B cell (primary cell): Measurements from ENCODE around the gene TIMM50. TPM values are rescaled to one million over a fixed set of nuclear protein-coding genes. Genes with fewer than 3 reads are reported as not detected.
A peak's percentile ranks its signal among the peaks of the same experiment; 100 is the strongest.

Experiments
- ATAC-seq: fragments of 200-7000 bp; cut with Tn5 transposase; one replicate; pipeline ENCODE4 v1.10.0; 2021; ENCODE audit warnings: low read depth, mild to moderate bottlenecking, moderate number of reproducible peaks, moderate library complexity
- CTCF ChIA-PET: fragments of 350-600 bp; sonication (Branson Sonifier 250); formaldehyde crosslinking; loops from one replicate; lab custom pipeline; 2021; ENCODE audit warnings: antibody characterized with exemption, inconsistent platforms; lab: Charles Lee
- POLR2A ChIA-PET: fragments of 350-600 bp; sonication (Branson Sonifier 250); formaldehyde crosslinking; loops from one replicate; lab custom pipeline; 2021; ENCODE audit warnings: antibody characterized with exemption; lab: Charles Lee
- DNase-seq: peaks from one replicate; pipeline ENCODE4 v3.0.0; 2013
- H2AFZ ChIP-seq: 2 replicates; pipeline ENCODE4 v1.6.1; 2012; ENCODE audit warnings: mild to moderate bottlenecking, low read depth, low read length; ENCODE audit not compliant: insufficient read depth, poor library complexity, severe bottlenecking
- H3K27ac ChIP-seq, 2 donors: 1 replicate in 1 of 2; 2 replicates in 1 of 2; pipeline ENCODE4 v1.5.1; 2012 to 2013; ENCODE audit warnings: low read length in 2 of 2, mild to moderate bottlenecking in 2 of 2, moderate library complexity in 1 of 2
- H3K27me3 ChIP-seq, 4 experiments: fragments of 200-600 bp in 1 of 4; sonication (generic) in 1 of 4; replicated peaks in 1 of 4; 1 replicate in 2 of 4; 2 replicates in 2 of 4; pipeline versions ENCODE4 v1.6.1 to v1.7.0; 2013 to 2016; ENCODE audit warnings: low read length in 3 of 4, mild to moderate bottlenecking in 2 of 4, mixed read lengths in 1 of 4, moderate library complexity in 1 of 4; ENCODE audit not compliant: insufficient read depth in 4 of 4, control insufficient read depth in 3 of 4; ENCODE audit errors: control extremely low read depth in 1 of 4
- H3K36me3 ChIP-seq, 2 experiments: replicated peaks in 1 of 2; 1 replicate in 1 of 2; 2 replicates in 1 of 2; pipeline versions ENCODE4 v1.6.1 to v1.7.1; 2013; ENCODE audit warnings: low read length in 1 of 2; ENCODE audit not compliant: insufficient read depth in 2 of 2, control insufficient read depth in 1 of 2; ENCODE audit errors: control extremely low read depth in 1 of 2, extremely low read depth in 1 of 2
- H3K4me1 ChIP-seq, 2 donors: fragments of 200-600 bp in 1 of 2; sonication (generic) in 1 of 2; 1 replicate in 1 of 2; 2 replicates in 1 of 2; pipeline versions ENCODE4 v1.5.1 to v1.6.1; 2013 to 2017; ENCODE audit warnings: low read length in 2 of 2; ENCODE audit not compliant: control insufficient read depth in 2 of 2, insufficient read depth in 2 of 2
- H3K4me2 ChIP-seq: replicated peaks from 2 replicates; pipeline ENCODE3; 2012; ENCODE audit warnings: mild to moderate bottlenecking, low read depth, low read length; ENCODE audit not compliant: poor library complexity, severe bottlenecking
- H3K4me3 ChIP-seq, 5 experiments: fragments of 200-600 bp in 1 of 5; sonication (generic) in 1 of 5; 1 replicate in 3 of 5; 2 replicates in 2 of 5; pipeline versions ENCODE4 v1.5.1 to v1.7.0; 2011 to 2016; ENCODE audit warnings: low read length in 4 of 5, mild to moderate bottlenecking in 4 of 5, low read depth in 2 of 5, control low read depth in 1 of 5, moderate library complexity in 1 of 5; ENCODE audit not compliant: insufficient read depth in 1 of 5; ENCODE audit errors: control extremely low read depth in 1 of 5, extremely low read depth in 1 of 5
- H3K79me2 ChIP-seq: fragments of 200-600 bp; sonication (generic); one replicate; pipeline ENCODE4 v1.6.0; 2016; ENCODE audit warnings: low read length; ENCODE audit not compliant: control insufficient read depth, insufficient read depth
- H3K9ac ChIP-seq: fragments of 200-600 bp; sonication (generic); 2 replicates; pipeline ENCODE4 v1.6.1; 2017; ENCODE audit warnings: mild to moderate bottlenecking, low read length, moderate library complexity
- H3K9me3 ChIP-seq, 3 donors: one replicate each; pipeline versions ENCODE4 v1.6.1 to v1.7.1; 2013; ENCODE audit warnings: low read length in 2 of 3; ENCODE audit not compliant: control insufficient read depth in 2 of 3, insufficient read depth in 1 of 3; ENCODE audit errors: control extremely low read depth in 1 of 3
- H4K20me1 ChIP-seq: 2 replicates; pipeline ENCODE4 v1.6.0; 2012; ENCODE audit warnings: mild to moderate bottlenecking, low read length; ENCODE audit not compliant: insufficient read depth, control insufficient read depth, poor library complexity, severe bottlenecking
- H3K27ac Mint-ChIP-seq: one replicate; pipeline ENCODE4 v1.8.0; 2021; ENCODE audit warnings: mixed read lengths
- H3K27me3 Mint-ChIP-seq: one replicate; pipeline ENCODE4 v1.8.0; 2021; ENCODE audit warnings: mixed read lengths
- H3K4me1 Mint-ChIP-seq: one replicate; pipeline ENCODE4 v1.8.0; 2021; ENCODE audit warnings: mixed read lengths
- H3K4me3 Mint-ChIP-seq: one replicate; pipeline ENCODE4 v1.8.0; 2021; ENCODE audit warnings: mixed read lengths
- H3K9me3 Mint-ChIP-seq: one replicate; pipeline ENCODE4 v1.8.0; 2022; ENCODE audit warnings: mixed read lengths; ENCODE audit not compliant: insufficient read depth
- EZH2 ChIP-seq: IDR thresholded peaks from 2 replicates; pipeline ENCODE4 v1.6.1; 2012; ENCODE audit warnings: borderline replicate concordance, low read depth, mild to moderate bottlenecking, moderate library complexity, low read length; ENCODE audit not compliant: insufficient read depth, poor library complexity, severe bottlenecking
- WGBS: methylation state at CpG from one replicate; pipeline ENCODE4 v1.1.5; 2013; ENCODE audit warnings: missing lambda C conversion rate; ENCODE audit not compliant: insufficient coverage; 5-methylcytosine and 5-hydroxymethylcytosine counted together
- intact Hi-C: fragments of 100-400 bp; cut with micrococcal nuclease; formaldehyde crosslinking; loops from one replicate; pipeline ENCODE4 v1.10.0; 2022
- polyA plus RNA-seq: library from polyadenylated mRNA; depleted of rRNA; stranded (reverse); fragments of >200 nt; gene quantifications from 2 replicates; pipeline ENCODE4 v1.2.3, GENCODE V29; 2012
- total RNA-seq, 2 donors: library from RNA; stranded (reverse); fragments of 120-200 nt in 1 of 2; gene quantifications; 1 replicate in 1 of 2; 2 replicates in 1 of 2; pipeline versions ENCODE4 v1.2.3 to v1.2.4, GENCODE V29; 2013 to 2022
- TF ChIP-seq, protein P1 (sequence below): fragments of 200-600 bp; IDR thresholded peaks from one replicate; pipeline ENCODE4 v1.8.0; 2022; ENCODE audit warnings: antibody characterized with exemption, mild to moderate bottlenecking

The TIMM50 gene
- total and polyA plus RNA-seq, 2 donors (not counting 1 experiment from before 2014, with no cell fraction given), result 25.7 to 55.3 TPM

GRCh38 chr19:39469567-39469966, 11.1 kb upstream of the TIMM50 start:
- Mint-ChIP-seq H3K4me1 (peaks cover 1% of the 10 kb centered on the region), H3K27ac (peak overlapping the region; percentile 13)
- POLR2A ChIA-PET, result no interaction called here

GRCh38 chr19:39470724-39471339, 9.8 kb upstream of the TIMM50 start:
- peaks cover 53% of the 10 kb centered on the region for H4K20me1 ChIP-seq
- WGBS, result 90% methylated on average over 2 of the region's 7 CpGs
- Mint-ChIP-seq H3K27me3 (no peaks in the 10 kb centered on the region), H3K9me3 (no peaks in the 10 kb centered on the region), H3K4me3 (no peak overlapping the region), H3K4me1 (peaks cover 1% of the 10 kb centered on the region), H3K27ac (no peak overlapping the region)
- no peaks in the 10 kb centered on the region for H3K4me1 ChIP-seq
- TF ChIP-seq, protein P1, sequence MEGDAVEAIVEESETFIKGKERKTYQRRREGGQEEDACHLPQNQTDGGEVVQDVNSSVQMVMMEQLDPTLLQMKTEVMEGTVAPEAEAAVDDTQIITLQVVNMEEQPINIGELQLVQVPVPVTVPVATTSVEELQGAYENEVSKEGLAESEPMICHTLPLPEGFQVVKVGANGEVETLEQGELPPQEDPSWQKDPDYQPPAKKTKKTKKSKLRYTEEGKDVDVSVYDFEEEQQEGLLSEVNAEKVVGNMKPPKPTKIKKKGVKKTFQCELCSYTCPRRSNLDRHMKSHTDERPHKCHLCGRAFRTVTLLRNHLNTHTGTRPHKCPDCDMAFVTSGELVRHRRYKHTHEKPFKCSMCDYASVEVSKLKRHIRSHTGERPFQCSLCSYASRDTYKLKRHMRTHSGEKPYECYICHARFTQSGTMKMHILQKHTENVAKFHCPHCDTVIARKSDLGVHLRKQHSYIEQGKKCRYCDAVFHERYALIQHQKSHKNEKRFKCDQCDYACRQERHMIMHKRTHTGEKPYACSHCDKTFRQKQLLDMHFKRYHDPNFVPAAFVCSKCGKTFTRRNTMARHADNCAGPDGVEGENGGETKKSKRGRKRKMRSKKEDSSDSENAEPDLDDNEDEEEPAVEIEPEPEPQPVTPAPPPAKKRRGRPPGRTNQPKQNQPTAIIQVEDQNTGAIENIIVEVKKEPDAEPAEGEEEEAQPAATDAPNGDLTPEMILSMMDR, result no peak
- TF ChIP-seq EZH2, result no peak
- CTCF ChIA-PET, result interaction anchor here (1.1 to 1.3 kb wide), 2 partner anchors 10 to 348 kb away, joined by 3 read pairs; no protein-coding TSS in a partner anchor
- H3K9me3 ChIP-seq, result no peaks in the 10 kb centered on the region
- no peaks in the 10 kb centered on the region for H3K27me3 ChIP-seq
- peaks cover 14% of the 10 kb centered on the region for H3K79me2 ChIP-seq
- no peak overlapping the region for H3K9ac ChIP-seq
- no peak for DNase-seq
- H3K4me3 ChIP-seq, result no peak overlapping the region
- no peak for ATAC-seq
- POLR2A ChIA-PET, result no interaction called here
- no peak overlapping the region for H3K27ac ChIP-seq
- no peak overlapping the region for H2AFZ ChIP-seq
- H3K4me2 ChIP-seq, result no peak overlapping the region
- intact Hi-C loops, result no loop called here
- H3K36me3 ChIP-seq, result peaks cover 12 to 91% of the 10 kb centered on the region in 2 experiments

More at GRCh38 chr19:39469567-39469966, 11.1 kb upstream of the TIMM50 start:
- ATAC-seq, result no peak
- Histone ChIP-seq H3K4me3 (no peak overlapping the region), H3K36me3 (peaks cover 12 to 98% of the 10 kb centered on the region in 2 experiments), H3K27ac (no peak overlapping the region), H2AFZ (no peak overlapping the region), H3K79me2 (peaks cover 20% of the 10 kb centered on the region), H3K9me3 (no peaks in the 10 kb centered on the region), H4K20me1 (peaks cover 62% of the 10 kb centered on the region), H3K4me2 (no peak overlapping the region), H3K27me3 (no peaks in the 10 kb centered on the region), H3K4me1 (no peaks in the 10 kb centered on the region), H3K9ac (no peak overlapping the region)
- H3K27me3 Mint-ChIP-seq, result no peaks in the 10 kb centered on the region
- CTCF ChIA-PET, result interaction anchor here (0.5 kb wide), 1 partner anchor 25 kb away, joined by 5 read pairs; no protein-coding TSS in a partner anchor
- H3K9me3 Mint-ChIP-seq, result no peaks in the 10 kb centered on the region
- TF ChIP-seq, protein P1, result no peak
- TF ChIP-seq EZH2, result no peak
- DNase-seq, result no peak
- no peak overlapping the region for H3K4me3 Mint-ChIP-seq
- 96% methylated on average over 6 of the region's 6 CpGs for WGBS
- intact Hi-C loops, result no loop called here
